Measurements from ENCODE around the gene VWA3B. TPM values are rescaled to one million over a fixed set of nuclear protein-coding genes. Genes with fewer than 3 reads are reported as not detected.
A peak's percentile ranks its signal among the peaks of the same experiment; 100 is the strongest.
"Not testable (repeated sequence)": the region's sequence is repeated elsewhere in the genome, so short reads cannot be mapped to it uniquely, and the experiment has no call there.

Gene VWA3B
- total RNA-seq, 2 experiments from 2014 or later = not detected

- H3K36me3 Mint-ChIP-seq; H3K4me3 Mint-ChIP-seq; CTCF ChIA-PET; H3K27ac Mint-ChIP-seq; intact Hi-C loops (cut with micrococcal nuclease); H3K9me3 Mint-ChIP-seq; POLR2A ChIA-PET; H3K4me1 Mint-ChIP-seq (ENCODE audit: low read depth); DNase-seq; H3K27me3 Mint-ChIP-seq: not testable (repeated sequence)
These were observed 60.9 kb downstream of the VWA3B start for GRCh38 chr2:98147900-98148299.

GRCh38 chr2:98148595-98149332 is 61.8 kb downstream of the VWA3B start:
- intact Hi-C loops (cut with micrococcal nuclease) = no loop called here
- ChIA-PET CTCF (interaction anchor here (0.7 kb wide), 1 partner anchor 38 kb away, joined by 3 read pairs; no protein-coding TSS in a partner anchor), POLR2A (no interaction called here)
- Mint-ChIP-seq H3K9me3 (no peaks in the 10 kb centered on the region), H3K36me3 (no peaks in the 10 kb centered on the region), H3K4me1 (ENCODE audit: low read depth) (peaks cover 4% of the 10 kb centered on the region), H3K4me3 (no peak overlapping the region), H3K27me3 (peaks cover 6% of the 10 kb centered on the region), H3K27ac (no peak overlapping the region)
- DNase-seq = no peak

GRCh38 chr2:98149333-98149697 is 62.3 kb downstream of the VWA3B start:
- ChIA-PET POLR2A (no interaction called here), CTCF (interaction anchor here (0.7 kb wide), 1 partner anchor 38 kb away, joined by 3 read pairs; no protein-coding TSS in a partner anchor)
- H3K36me3 Mint-ChIP-seq = no peaks in the 10 kb centered on the region
- H3K4me1 Mint-ChIP-seq (ENCODE audit: low read depth) = peaks cover 4% of the 10 kb centered on the region
- intact Hi-C loops (cut with micrococcal nuclease) = no loop called here
- peak; percentile 30 for DNase-seq
- H3K9me3 Mint-ChIP-seq = no peaks in the 10 kb centered on the region
- no peak overlapping the region for H3K27ac Mint-ChIP-seq
- H3K27me3 Mint-ChIP-seq = peaks cover 6% of the 10 kb centered on the region
- no peak overlapping the region for H3K4me3 Mint-ChIP-seq

- H3K27me3 Mint-ChIP-seq = peaks cover 14% of the 10 kb centered on the region
- POLR2A ChIA-PET = no interaction called here
- no peaks in the 10 kb centered on the region for H3K36me3 Mint-ChIP-seq
- intact Hi-C loops (cut with micrococcal nuclease) = no loop called here
- CTCF ChIA-PET = no interaction called here
- no peak overlapping the region for H3K27ac Mint-ChIP-seq
- DNase-seq = no peak
- H3K9me3 Mint-ChIP-seq = no peaks in the 10 kb centered on the region
- H3K4me3 Mint-ChIP-seq = no peak overlapping the region
- H3K4me1 Mint-ChIP-seq (ENCODE audit: low read depth) = peaks cover 4% of the 10 kb centered on the region
These were observed 66.5 kb downstream of the VWA3B start for GRCh38 chr2:98153481-98153880.

- H3K36me3 Mint-ChIP-seq = no peaks in the 10 kb centered on the region
- ChIA-PET CTCF (no interaction called here), POLR2A (interaction anchor here (0.8 kb wide), 1 partner anchor 113 kb away, joined by 3 read pairs; no protein-coding TSS in a partner anchor)
- no peak for DNase-seq
- H3K27me3 Mint-ChIP-seq = peaks cover 16% of the 10 kb centered on the region
- intact Hi-C loops (cut with micrococcal nuclease) = no loop called here
- no peaks in the 10 kb centered on the region for H3K9me3 Mint-ChIP-seq
- H3K4me3 Mint-ChIP-seq = no peak overlapping the region
- H3K4me1 Mint-ChIP-seq (ENCODE audit: low read depth) = no peaks in the 10 kb centered on the region
- H3K27ac Mint-ChIP-seq = no peak overlapping the region
These were observed 68.3 kb downstream of the VWA3B start for GRCh38 chr2:98155291-98155690.

GRCh38 chr2:98155716-98156115 is 68.7 kb downstream of the VWA3B start:
- Mint-ChIP-seq H3K4me3 (no peak overlapping the region), H3K27ac (no peak overlapping the region), H3K36me3 (no peaks in the 10 kb centered on the region), H3K27me3 (peaks cover 18% of the 10 kb centered on the region), H3K4me1 (ENCODE audit: low read depth) (no peaks in the 10 kb centered on the region), H3K9me3 (no peaks in the 10 kb centered on the region)
- intact Hi-C loops (cut with micrococcal nuclease) = no loop called here
- DNase-seq = no peak
- CTCF ChIA-PET = no interaction called here
- POLR2A ChIA-PET = interaction anchor here (0.8 kb wide), 1 partner anchor 113 kb away, joined by 3 read pairs; no protein-coding TSS in a partner anchor

GRCh38 chr2:98156304-98156703 is 69.3 kb downstream of the VWA3B start:
- no peak for DNase-seq
- intact Hi-C loops (cut with micrococcal nuclease) = no loop called here
- CTCF ChIA-PET = no interaction called here
- no peaks in the 10 kb centered on the region for H3K36me3 Mint-ChIP-seq
- H3K9me3 Mint-ChIP-seq = no peaks in the 10 kb centered on the region
- H3K27me3 Mint-ChIP-seq = peaks cover 18% of the 10 kb centered on the region
- POLR2A ChIA-PET = no interaction called here
- no peak overlapping the region for H3K27ac Mint-ChIP-seq
- H3K4me1 Mint-ChIP-seq (ENCODE audit: low read depth) = no peaks in the 10 kb centered on the region
- no peak overlapping the region for H3K4me3 Mint-ChIP-seq

- Mint-ChIP-seq H3K4me3 (no peak overlapping the region), H3K4me1 (ENCODE audit: low read depth) (no peaks in the 10 kb centered on the region), H3K27me3 (peaks cover 18% of the 10 kb centered on the region), H3K27ac (no peak overlapping the region), H3K9me3 (no peaks in the 10 kb centered on the region), H3K36me3 (no peaks in the 10 kb centered on the region)
- ChIA-PET POLR2A (no interaction called here), CTCF (no interaction called here)
- intact Hi-C loops (cut with micrococcal nuclease) = no loop called here
- DNase-seq = no peak
These were observed 70.6 kb downstream of the VWA3B start for GRCh38 chr2:98157557-98157956.

GRCh38 chr2:98158305-98158704 is 71.3 kb downstream of the VWA3B start:
- H3K27ac Mint-ChIP-seq = no peak overlapping the region
- CTCF ChIA-PET = no interaction called here
- intact Hi-C loops (cut with micrococcal nuclease) = no loop called here
- no peaks in the 10 kb centered on the region for H3K4me1 Mint-ChIP-seq (ENCODE audit: low read depth)
- no peak for DNase-seq
- no peaks in the 10 kb centered on the region for H3K9me3 Mint-ChIP-seq
- no peak overlapping the region for H3K4me3 Mint-ChIP-seq
- H3K36me3 Mint-ChIP-seq = no peaks in the 10 kb centered on the region
- peaks cover 18% of the 10 kb centered on the region for H3K27me3 Mint-ChIP-seq
- POLR2A ChIA-PET = no interaction called here

- Mint-ChIP-seq H3K4me3 (no peak overlapping the region), H3K36me3 (no peaks in the 10 kb centered on the region), H3K27me3 (peaks cover 11% of the 10 kb centered on the region), H3K4me1 (ENCODE audit: low read depth) (no peaks in the 10 kb centered on the region), H3K27ac (no peak overlapping the region), H3K9me3 (no peaks in the 10 kb centered on the region)
- ChIA-PET POLR2A (no interaction called here), CTCF (no interaction called here)
- no peak for DNase-seq
- intact Hi-C loops (cut with micrococcal nuclease) = no loop called here
These were observed 73.6 kb downstream of the VWA3B start for GRCh38 chr2:98160554-98160953.

GRCh38 chr2:98161186-98161585 is 74.2 kb downstream of the VWA3B start:
- Mint-ChIP-seq H3K9me3 (no peaks in the 10 kb centered on the region), H3K27me3 (peaks cover 10% of the 10 kb centered on the region), H3K27ac (no peak overlapping the region), H3K4me3 (no peak overlapping the region), H3K36me3 (no peaks in the 10 kb centered on the region), H3K4me1 (ENCODE audit: low read depth) (no peaks in the 10 kb centered on the region)
- POLR2A ChIA-PET = no interaction called here
- intact Hi-C loops (cut with micrococcal nuclease) = no loop called here
- DNase-seq = no peak
- CTCF ChIA-PET = no interaction called here

- no peaks in the 10 kb centered on the region for H3K36me3 Mint-ChIP-seq
These were observed 77.3 kb downstream of the VWA3B start for GRCh38 chr2:98164256-98164655.

GRCh38 chr2:98165516-98166071 is 78.6 kb downstream of the VWA3B start:
- no peak overlapping the region for H3K4me3 Mint-ChIP-seq
- no peaks in the 10 kb centered on the region for H3K4me1 Mint-ChIP-seq (ENCODE audit: low read depth)
- ChIA-PET POLR2A (no interaction called here), CTCF (no interaction called here)
- DNase-seq = no peak
- H3K36me3 Mint-ChIP-seq = no peaks in the 10 kb centered on the region
- H3K9me3 Mint-ChIP-seq = no peaks in the 10 kb centered on the region
- intact Hi-C loops (cut with micrococcal nuclease) = no loop called here
- H3K27ac Mint-ChIP-seq = no peak overlapping the region
- H3K27me3 Mint-ChIP-seq = peaks cover 24% of the 10 kb centered on the region

More at GRCh38 chr2:98164256-98164655, 77.3 kb downstream of the VWA3B start:
- no peak overlapping the region for H3K4me3 Mint-ChIP-seq
- ChIA-PET CTCF (no interaction called here), POLR2A (no interaction called here)
- peaks cover 20% of the 10 kb centered on the region for H3K27me3 Mint-ChIP-seq
- no peak overlapping the region for H3K27ac Mint-ChIP-seq
- H3K9me3 Mint-ChIP-seq = no peaks in the 10 kb centered on the region
- intact Hi-C loops (cut with micrococcal nuclease) = no loop called here
- no peaks in the 10 kb centered on the region for H3K4me1 Mint-ChIP-seq (ENCODE audit: low read depth)
- no peak for DNase-seq

All from activated CD4-positive, alpha-beta memory T cell treated with anti-CD3 and anti-CD28 coated beads for 36 hours (primary cell).